AG04449 (cell line): Measurements from ENCODE around the gene CARS1.

Source experiments
- CTCF ChIA-PET: fragments of 350-600 bp; formaldehyde crosslinking; extraction: SDS; loops from one replicate; lab custom pipeline; 2021; ENCODE audit warnings: antibody characterized with exemption; lab: Yijun Ruan, JAX
- POLR2A ChIA-PET: fragments of 400-600, 350-600 bp; formaldehyde crosslinking; extraction: SDS; loops from one replicate; lab custom pipeline; 2020; ENCODE audit warnings: antibody characterized with exemption, inconsistent platforms; lab: Yijun Ruan, JAX
- DNase-seq: peaks from one replicate; pipeline ENCODE4 v3.0.0-alpha.2; 2010; ENCODE audit warnings: low read depth, low spot score
- H3K4me3 ChIP-seq: 2 replicates; pipeline ENCODE4 v1.5.1; 2011; ENCODE audit warnings: low read depth, mild to moderate bottlenecking, control low read depth, low read length
- CTCF ChIP-seq: IDR thresholded peaks from one replicate; pipeline ENCODE4 v1.5.1; 2011; ENCODE audit warnings: mild to moderate bottlenecking, moderate library complexity, low read length, control low read depth, inconsistent platforms; ENCODE audit not compliant: insufficient read depth; ENCODE audit errors: missing control alignments

The CARS1 gene

GRCh38 chr11:3009481-3009880 lies 47.7 kb downstream of the CARS1 start:
- CTCF ChIA-PET, result interaction anchor here (1.1 kb wide), 1 partner anchor 13 kb away, joined by 3 read pairs; no protein-coding TSS in a partner anchor

GRCh38 chr11:3008746-3009336 lies 48.4 kb downstream of the CARS1 start:
- ChIA-PET POLR2A (no interaction called here), CTCF (interaction anchor here (1.1 to 2.3 kb wide), 4 partner anchors 11 to 82 kb away, joined by 3 to 8 read pairs (median 4); no protein-coding TSS in a partner anchor)
- no peak overlapping the region for H3K4me3 ChIP-seq
- TF ChIP-seq CTCF, result no peak
- no peak for DNase-seq

More at GRCh38 chr11:3009481-3009880, 47.7 kb downstream of the CARS1 start:
- no peak for DNase-seq
- POLR2A ChIA-PET, result no interaction called here
- TF ChIP-seq CTCF, result no peak
- H3K4me3 ChIP-seq, result no peak overlapping the region

- ChIA-PET CTCF (interaction anchor here (1.2 to 2.3 kb wide), 5 partner anchors 9 to 474 kb away, joined by 3 to 8 read pairs (median 4); no protein-coding TSS in a partner anchor), POLR2A (no interaction called here)
- no peak for TF ChIP-seq CTCF
- H3K4me3 ChIP-seq, result no peak overlapping the region
- DNase-seq, result no peak
These were observed 49.7 kb downstream of the CARS1 start for GRCh38 chr11:3007404-3008010.

- ChIA-PET CTCF (interaction anchor here (0.8 to 2.3 kb wide), 5 partner anchors 8 to 474 kb away, joined by 3 to 8 read pairs (median 3); no protein-coding TSS in a partner anchor), POLR2A (no interaction called here)
- no peak overlapping the region for H3K4me3 ChIP-seq
- DNase-seq, result no peak
- TF ChIP-seq CTCF, result no peak
These were observed 50.5 kb downstream of the CARS1 start for GRCh38 chr11:3006505-3007260.

- no peak overlapping the region for H3K4me3 ChIP-seq
- CTCF ChIA-PET, result interaction anchor here (1.2 kb wide), 1 partner anchor 33 kb away, joined by 6 read pairs; no protein-coding TSS in a partner anchor
- no peak for TF ChIP-seq CTCF
- no peak for DNase-seq
- POLR2A ChIA-PET, result interaction anchor here (0.9 to 1.1 kb wide), 2 partner anchors 8 to 9 kb away, joined by 3 read pairs; no protein-coding TSS in a partner anchor
These were observed 52.7 kb downstream of the CARS1 start for GRCh38 chr11:3004481-3004880.
